Globus pallidus (tissue), 1 donor: Measurements from ENCODE around the gene OR2T12.
"Not testable (repeated sequence)": the region's sequence is repeated elsewhere in the genome, so short reads cannot be mapped to it uniquely, and the experiment has no call there.

Experiments
- DNase-seq: peaks from one replicate; pipeline ENCODE4 v3.0.0-alpha.2; 2015; ENCODE audit warnings: low spot score

The OR2T12 gene

DNA sequence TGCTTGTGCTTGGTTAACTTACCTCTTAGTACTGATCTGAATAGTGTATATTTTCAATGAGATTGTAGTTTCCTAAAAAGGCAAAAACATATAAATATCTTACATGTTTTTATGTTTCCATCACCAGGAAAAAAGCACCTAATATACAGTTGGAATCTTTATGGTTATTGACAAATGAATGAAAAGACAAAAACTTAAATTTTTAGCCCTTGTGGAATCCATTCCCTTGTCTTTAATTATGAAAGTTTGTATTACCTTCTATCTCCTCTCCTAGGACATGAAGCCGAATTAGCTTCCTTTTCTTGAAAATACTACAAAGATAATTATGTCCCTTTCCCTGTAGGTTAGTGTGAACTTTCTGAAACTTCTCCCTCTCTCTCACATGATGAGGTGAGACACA, at the start of gene OR2T12:
TSS of gene OR2T12 (minus strand) at position 101 of the 400 bp plus-strand sequence. CDS start 7,846 bp downstream, outside the sequence.
- no peak for DNase-seq

DNA sequence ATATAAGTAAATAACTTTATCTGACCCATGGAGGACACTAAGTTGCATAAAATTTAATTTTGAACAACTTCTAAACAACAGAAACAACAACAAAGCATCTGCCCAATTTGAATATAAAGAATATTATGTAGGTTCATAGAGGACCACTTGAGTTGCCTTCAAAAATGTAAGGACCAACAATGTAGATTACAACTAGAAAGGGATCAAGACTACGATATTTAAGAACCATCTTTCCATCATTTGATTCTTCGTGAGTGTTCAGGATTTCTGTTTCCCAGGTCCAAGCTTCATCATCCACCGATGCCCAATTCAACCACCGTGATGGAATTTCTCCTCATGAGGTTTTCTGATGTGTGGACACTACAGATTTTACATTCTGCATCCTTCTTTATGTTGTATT, 45.3 kb upstream of the OR2T12 start, which contains the start of gene OR14C36:
TSS of gene OR14C36 (plus strand) at position 301 of the 400 bp plus-strand sequence. CDS start at position 301, 0 bp downstream.
- DNase-seq = no peak

DNA sequence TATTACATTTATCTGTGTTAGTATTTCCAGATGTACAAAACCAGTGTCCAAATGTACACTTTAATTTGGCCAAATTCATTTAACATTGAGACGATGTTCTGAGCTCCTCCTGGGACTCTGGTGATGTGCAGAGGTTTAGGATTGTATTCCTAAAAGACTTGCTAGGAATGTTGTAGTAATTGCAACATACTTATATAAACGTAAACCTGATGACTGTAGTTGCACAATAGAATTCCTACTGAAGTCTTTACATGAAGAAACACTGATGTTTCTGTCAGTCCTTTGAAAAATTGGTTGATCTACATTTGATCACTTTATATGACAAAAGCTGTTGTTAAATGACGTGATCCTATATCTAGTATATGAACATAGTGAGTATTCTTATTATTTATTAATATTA, 40.2 kb upstream of the OR2T12 start:
- DNase-seq = no peak

DNA sequence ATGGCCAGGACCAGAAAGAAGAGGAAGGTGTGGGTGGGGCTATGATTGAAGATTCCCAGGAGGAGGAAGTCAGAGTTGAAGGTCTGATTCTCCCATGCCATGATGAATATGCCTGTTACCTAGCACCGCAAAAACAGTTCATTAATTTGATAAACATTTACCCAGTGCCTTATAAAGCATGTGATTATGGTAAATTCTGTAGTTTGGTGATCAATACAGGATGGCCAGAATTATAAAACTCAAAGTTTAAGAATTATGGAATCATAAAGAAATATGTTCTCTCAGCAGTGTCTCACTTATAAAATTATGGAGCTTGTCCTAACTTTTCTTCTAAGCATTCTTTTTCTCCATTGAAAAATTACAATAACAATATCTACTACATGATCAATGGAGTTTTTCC, 21.2 kb upstream of the OR2T12 start, which contains the start of gene OR2M7:
TSS of gene OR2M7 (minus strand) at position 101 of the 400 bp plus-strand sequence. CDS start at position 101, 0 bp downstream.
- no peak for DNase-seq

GRCh38 chr1:248316796-248317195, 13.6 kb upstream of the OR2T12 start:
- DNase-seq = no peak

- DNase-seq = not testable (repeated sequence)
Observed at GRCh38 chr1:248306740-248307139, 3.5 kb upstream of the OR2T12 start.

GRCh38 chr1:248306103-248306502, 2.9 kb upstream of the OR2T12 start:
- no peak for DNase-seq

GRCh38 chr1:248305672-248306071, 2.4 kb upstream of the OR2T12 start:
- not testable (repeated sequence) for DNase-seq

DNA sequence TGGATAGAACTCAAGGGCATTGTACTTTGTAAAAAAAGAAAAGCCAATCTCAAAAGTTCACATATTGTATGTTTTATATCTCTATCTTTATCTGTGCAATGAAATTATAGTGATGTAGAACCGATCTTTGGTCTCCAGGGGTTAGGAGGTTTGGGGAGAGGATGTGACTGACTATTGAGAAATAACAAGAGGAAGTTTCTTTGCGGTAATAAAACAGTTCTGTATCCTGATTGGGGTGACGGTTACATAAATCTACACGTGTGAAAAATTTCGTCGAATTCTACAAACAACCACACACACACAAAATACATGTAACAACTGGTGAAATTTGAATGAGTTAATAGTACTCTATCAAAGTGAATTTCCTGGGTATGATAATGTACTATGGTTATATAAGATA, 14.8 kb downstream of the OR2T12 start:
- no peak for DNase-seq

- DNase-seq = no peak
Observed at GRCh38 chr1:248277876-248278275, 25.3 kb downstream of the OR2T12 start, which contains the start of gene OR2T33. Gene OR2T33, minus strand, starts transcription at chr1:248277976. Its CDS starts 4,162 bp downstream, at chr1:248273814.

DNA sequence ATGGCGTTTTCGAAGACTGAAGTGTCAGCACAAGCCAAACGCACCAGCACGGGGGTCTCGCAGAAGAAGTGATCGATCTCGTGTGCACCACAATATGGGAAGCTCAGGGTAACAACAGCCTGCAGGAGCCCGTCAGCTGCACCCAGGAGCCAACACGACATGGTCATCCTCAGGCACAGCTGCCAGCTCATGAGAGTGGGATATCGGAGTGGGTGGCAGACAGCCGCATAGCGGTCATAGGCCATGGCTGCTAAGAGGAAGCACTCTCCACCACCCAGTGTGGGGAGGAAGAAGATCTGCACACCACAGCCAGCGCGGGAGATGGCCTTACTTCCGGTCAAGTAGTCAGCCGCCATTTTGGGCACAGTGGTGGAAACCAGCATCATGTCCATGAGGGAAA, 30.0 kb downstream of the OR2T12 start:
- not testable (repeated sequence) for DNase-seq

- no peak for DNase-seq
Observed at GRCh38 chr1:248268178-248268577, 35.0 kb downstream of the OR2T12 start.

- DNase-seq = not testable (repeated sequence)
Observed at GRCh38 chr1:248259309-248259708, 43.9 kb downstream of the OR2T12 start.

DNA sequence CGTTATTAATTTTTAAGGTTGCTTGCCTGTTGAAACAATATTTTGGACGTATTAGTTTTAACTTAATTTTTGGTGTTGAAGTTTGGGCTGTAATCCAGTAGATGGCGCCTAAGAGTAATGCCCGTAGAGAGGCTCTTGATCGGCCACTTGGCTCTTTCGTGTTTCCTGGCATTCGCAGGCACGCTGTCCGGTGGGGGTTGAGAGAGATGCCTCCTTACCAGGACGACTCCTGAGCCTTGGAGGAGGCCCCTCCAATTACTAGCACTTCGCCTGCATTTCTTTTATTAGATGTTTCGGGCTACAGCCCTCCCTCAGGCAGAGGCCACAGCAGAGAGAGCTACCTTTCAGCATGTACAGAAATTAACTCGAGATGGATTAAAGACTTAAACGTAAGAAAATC, 60.0 kb downstream of the OR2T12 start:
- peak; percentile 59 for DNase-seq
